HG03442 (cell line): ENCODE results near the gene IPO9.

Source experiments
- ATAC-seq: cut with Tn5 transposase; IDR thresholded peaks from one replicate; pipeline ENCODE4 v1.9.1; 2021; ENCODE audit warnings: mild to moderate bottlenecking, moderate library complexity; ENCODE audit not compliant: unreplicated experiment

IPO9 gene

DNA sequence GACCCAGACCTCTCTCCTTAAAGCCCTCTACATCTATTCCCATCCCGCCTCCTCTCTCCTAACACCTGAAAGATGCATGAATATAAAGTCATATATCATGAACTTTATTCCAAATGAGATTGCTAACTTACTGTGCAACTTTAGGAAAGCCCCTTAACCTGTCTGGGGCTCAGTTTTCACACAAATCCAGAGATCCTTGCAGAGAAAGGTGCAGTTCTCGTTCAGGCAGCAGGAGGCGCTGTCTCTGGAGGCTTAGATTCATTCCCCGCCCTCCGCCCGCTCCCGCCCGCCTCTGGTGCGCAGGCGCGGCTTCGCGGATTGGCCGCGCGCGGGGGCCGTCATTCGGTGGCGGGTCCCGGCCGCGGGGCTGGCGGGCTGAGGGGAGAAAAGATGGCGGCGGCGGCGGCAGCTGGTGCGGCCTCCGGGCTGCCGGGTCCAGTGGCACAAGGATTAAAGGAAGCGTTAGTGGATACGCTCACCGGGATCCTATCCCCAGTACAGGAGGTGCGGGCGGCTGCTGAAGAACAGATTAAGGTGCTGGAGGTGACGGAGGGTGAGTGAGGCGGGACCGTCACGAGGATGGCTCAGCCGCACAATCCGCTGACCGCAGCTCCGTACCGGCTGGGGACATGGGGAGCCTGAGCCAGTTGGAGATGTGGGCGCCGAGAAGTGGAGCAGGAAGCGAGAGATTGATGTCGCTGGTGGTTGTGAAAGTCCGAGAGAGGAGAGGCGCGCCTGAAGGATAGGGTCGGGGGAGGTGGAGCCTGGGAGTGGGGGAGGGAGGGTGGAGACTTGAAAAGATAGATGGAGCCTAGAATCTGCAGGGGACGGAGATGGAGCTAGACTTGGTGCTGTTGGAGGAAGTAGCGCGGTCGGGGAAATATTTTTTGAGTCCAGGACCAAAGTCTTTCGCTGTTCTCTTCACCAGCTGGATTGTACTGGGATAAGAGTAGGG lies at the start of gene IPO9:
TSS of gene IPO9 (plus strand) at position 338 of the 955 bp plus-strand sequence. CDS start at position 391, 53 bp downstream.
- peak; percentile 87 for ATAC-seq

GRCh38 chr1:201779351-201779880 lies 49.5 kb upstream of the IPO9 start:
- no peak for ATAC-seq

DNA sequence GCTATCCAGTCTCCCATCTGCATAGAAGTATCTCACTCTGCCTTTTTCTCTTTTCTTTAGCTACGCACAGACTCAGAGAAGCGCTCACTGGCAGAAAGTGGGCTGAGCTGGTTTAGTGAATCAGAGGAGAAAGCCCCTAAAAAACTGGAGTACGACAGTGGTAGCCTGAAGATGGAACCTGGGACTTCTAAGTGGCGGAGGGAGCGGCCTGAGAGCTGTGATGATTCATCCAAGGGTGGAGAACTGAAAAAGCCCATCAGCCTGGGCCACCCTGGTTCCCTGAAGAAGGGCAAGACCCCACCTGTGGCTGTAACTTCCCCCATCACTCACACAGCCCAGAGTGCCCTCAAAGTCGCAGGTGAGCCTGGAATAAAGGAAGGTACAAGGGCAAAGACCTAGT lies 48.0 kb upstream of the IPO9 start:
- no peak for ATAC-seq

- no peak for ATAC-seq
Measured at GRCh38 chr1:201781437-201781836, 47.5 kb upstream of the IPO9 start.

DNA sequence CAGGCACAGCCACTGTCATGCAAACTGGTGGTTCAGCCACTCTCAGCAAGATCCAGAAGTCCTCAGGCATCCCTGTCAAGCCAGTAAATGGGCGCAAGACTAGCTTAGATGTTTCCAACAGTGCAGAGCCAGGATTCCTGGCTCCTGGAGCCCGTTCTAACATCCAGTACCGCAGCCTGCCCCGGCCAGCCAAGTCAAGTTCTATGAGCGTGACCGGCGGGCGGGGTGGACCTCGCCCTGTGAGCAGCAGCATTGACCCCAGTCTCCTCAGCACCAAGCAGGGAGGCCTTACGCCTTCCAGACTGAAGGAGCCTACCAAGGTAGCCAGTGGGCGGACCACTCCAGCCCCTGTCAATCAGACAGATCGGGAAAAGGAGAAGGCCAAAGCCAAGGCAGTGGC lies 46.6 kb upstream of the IPO9 start:
- ATAC-seq = no peak

- no peak for ATAC-seq
Measured at GRCh38 chr1:201783058-201783457, 45.9 kb upstream of the IPO9 start.

- ATAC-seq = no peak
Measured at GRCh38 chr1:201783572-201783971, 45.4 kb upstream of the IPO9 start.

- ATAC-seq = no peak
Measured at GRCh38 chr1:201785291-201785690, 43.7 kb upstream of the IPO9 start.

DNA sequence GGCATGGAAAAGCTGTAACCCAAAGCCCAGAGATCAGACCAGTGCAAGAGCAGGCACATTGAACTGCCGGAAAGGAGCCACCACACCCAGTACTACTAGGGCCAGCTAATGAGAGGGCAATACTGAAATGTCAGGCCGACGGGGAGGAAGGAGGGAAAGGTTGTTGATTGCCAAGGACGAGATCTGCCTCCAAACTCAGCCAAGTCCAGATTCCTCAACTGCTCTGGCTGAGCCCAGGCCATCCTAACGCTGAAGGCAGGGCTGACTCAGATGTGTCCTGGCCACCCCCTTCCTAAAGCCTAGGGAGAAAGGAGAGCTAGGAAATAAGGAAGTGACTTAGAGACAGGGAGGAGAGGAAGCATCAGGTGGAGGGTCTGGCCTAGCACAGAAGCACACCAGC lies 42.1 kb upstream of the IPO9 start:
- ATAC-seq = no peak

- ATAC-seq = no peak
Measured at GRCh38 chr1:201788296-201788695, 40.7 kb upstream of the IPO9 start.

- ATAC-seq = no peak
Measured at GRCh38 chr1:201789245-201789644, 39.7 kb upstream of the IPO9 start.

GRCh38 chr1:201790261-201790660 lies 38.7 kb upstream of the IPO9 start:
- ATAC-seq = no peak

GRCh38 chr1:201791051-201791778 lies 37.7 kb upstream of the IPO9 start:
- ATAC-seq = no peak

- no peak for ATAC-seq
Measured at GRCh38 chr1:201791779-201792173, 37.2 kb upstream of the IPO9 start.

DNA sequence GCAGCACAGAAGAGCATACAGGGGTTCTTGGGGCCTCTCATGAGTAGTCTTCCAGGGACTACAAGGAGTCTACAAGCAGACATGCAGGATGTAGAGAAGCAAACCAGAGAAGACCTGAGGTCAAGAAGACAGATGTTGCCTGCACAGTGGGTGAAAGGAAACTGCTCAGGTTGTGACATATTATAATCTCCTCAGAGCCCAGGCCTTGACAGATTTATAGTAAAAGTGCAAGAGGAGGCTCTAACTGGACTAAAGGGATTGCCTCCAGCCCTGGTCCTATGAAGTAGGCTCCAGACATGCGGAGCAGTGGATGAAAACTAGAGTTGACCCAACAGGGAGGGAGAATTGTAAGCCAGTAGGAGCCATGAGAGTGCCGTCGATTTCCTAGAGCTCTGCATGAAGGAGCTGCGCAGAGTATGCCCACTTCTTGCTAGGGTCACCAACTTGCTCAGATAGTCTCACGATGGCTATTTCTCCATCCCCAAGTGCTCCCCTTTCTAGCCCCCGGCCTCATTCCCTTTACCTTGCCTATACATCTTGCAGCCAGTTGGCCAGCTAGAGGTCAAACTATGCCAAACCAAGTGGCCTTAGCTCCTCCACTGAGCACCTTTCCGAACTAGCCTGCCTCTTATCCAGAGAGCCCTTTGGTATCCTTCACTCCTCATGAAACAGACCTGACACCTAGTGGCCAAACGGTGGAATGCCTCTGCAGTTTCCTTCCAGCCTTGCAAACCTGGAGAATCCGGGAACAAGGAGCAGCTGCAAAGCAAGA lies 36.2 kb upstream of the IPO9 start:
- no peak for ATAC-seq

DNA sequence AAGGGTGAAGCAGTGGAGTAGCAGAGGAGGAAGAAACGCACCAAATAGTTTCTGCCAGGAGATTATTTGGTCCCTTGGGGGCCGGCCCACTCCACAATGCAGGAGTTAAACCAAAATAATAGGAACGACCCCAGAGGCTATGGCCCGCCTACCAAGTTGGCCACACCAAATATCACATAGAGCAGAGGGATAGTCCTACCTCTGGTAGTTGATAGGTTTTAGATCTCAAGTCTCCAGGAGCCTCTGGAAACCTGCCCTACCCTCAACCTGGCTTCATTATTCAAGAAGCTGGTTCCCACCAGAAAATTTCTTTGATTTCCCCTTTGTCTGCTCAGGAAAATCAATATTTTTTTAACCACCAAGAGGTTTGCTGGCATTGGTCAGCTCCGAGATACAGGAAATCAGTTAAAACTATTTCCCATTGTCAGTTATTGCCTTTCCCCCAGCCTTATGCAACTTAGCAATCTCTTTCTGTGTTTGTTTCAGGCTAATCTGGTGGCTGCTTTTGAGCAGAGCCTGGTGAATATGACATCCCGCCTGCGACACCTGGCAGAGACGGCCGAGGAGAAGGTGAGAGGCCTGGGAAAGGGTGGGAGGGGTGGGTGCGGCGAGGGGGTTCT lies 35.5 kb upstream of the IPO9 start:
- ATAC-seq = no peak

GRCh38 chr1:201795066-201795465 lies 33.9 kb upstream of the IPO9 start:
- ATAC-seq = no peak

- ATAC-seq = no peak
Measured at GRCh38 chr1:201800246-201800645, 28.7 kb upstream of the IPO9 start.

- ATAC-seq = no peak
Measured at GRCh38 chr1:201806801-201807200, 22.2 kb upstream of the IPO9 start.

GRCh38 chr1:201807958-201808632 lies 20.9 kb upstream of the IPO9 start:
- ATAC-seq = no peak
